HG03066 (cell line): ENCODE measurements around the gene KIAA1671.

Experiments
- ATAC-seq: cut with Tn5 transposase; IDR thresholded peaks from one replicate; pipeline ENCODE4 v1.9.1; 2021; ENCODE audit warnings: low read depth; ENCODE audit not compliant: unreplicated experiment

KIAA1671 gene

DNA sequence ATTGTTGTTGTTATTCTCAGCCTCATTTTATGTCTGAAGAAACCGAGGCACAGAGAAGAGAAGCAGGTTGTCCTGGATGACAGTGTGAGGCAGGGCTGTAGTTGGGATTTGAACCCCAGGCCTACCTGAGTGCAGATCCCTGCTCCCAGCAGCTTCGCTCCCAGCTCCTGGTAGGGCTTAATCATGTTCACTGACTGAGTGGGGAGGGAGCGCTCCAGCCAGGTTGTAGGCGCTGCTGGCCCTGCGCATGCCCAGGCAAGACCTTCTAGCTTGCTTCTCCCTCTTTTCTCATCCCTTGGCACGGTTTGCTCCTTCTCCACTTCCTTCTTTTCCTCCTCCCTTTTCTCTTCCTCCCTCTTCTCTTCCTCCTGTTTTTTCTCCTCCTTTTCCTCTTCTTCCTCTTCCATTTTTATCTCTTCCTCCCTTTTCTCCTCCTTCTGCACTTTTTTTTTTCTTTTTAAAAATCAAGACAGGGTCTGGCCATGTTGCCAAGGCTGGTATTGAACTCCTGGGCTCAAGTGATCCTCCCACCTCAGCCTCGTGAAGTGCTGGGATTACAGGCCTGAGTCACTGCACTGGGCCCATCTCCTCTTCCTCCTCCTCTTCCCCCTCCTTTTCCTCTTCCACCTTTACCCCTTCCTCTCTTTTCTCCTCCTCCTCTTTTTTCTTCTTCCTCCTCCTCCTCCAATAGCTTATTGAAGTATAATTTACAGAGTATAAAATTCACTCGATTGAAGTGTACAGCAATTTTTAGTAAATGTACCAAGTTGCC, 109.3 kb downstream of the KIAA1671 start:
- no peak for ATAC-seq

- ATAC-seq = no peak
Measured at GRCh38 chr22:25062386-25063085, 110.0 kb downstream of the KIAA1671 start.

DNA sequence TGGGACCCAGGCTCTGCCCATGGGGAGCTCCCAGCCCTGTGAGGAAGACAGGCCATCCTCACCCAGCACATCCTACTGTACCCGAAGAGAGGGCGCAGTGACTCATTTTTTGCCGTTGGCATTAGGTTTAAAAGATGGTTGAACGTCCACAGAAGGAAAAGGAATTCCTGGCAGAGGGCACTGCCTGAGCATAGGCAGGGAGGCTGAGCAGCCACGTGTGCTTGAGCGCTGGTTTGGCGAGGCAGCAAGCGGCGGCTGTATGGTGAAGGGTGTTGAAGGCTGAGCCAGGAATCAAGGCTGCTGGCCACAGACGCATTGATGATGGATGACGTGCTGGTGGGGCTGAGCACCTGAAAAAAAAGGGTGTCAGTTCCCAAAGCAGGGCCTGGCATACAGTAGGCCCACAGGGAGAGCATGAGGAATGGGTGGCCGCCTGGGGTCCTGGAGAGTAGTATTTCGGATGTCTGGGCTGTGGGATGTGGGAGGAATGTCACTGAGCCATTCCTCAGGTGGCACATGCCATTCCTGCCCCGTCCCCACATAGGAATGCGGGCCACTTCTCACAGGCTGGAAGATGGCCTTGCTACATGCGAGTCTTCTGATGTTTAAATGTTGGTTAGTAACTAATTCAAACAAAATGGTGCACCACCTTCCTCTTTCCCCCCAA, 112.5 kb downstream of the KIAA1671 start:
- no peak for ATAC-seq

- no peak for ATAC-seq
Measured at GRCh38 chr22:25066861-25067435, 114.4 kb downstream of the KIAA1671 start.

DNA sequence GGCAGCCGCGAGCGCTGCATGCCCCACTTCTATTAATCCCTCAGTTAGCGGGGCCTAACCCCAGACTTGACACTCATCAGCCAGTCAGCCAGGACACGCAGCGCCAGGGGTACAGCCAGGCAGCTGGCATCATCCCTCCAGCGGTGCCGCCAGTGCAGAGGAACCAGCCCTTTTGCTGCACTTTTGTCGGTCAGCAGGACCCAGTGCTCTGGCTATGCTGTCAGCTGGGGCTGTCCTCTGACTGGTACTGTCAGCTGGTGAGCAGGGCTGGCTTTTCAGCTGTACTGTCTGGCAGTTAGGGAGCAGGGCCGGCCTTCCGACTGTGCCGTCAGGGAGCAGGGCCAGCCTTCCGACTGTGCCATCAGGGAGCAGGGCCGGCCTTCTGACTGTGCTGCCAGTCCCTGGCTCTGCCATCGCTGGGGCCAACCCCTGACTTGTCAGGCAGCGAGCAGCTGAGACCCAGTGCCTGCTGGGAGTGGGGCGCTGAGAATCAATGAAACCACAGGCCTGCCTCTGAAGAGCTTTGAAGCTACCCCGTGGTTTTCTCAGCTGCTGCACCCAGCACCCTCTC, 115.4 kb downstream of the KIAA1671 start:
- no peak for ATAC-seq

GRCh38 chr22:25068707-25069106, 116.2 kb downstream of the KIAA1671 start:
- ATAC-seq = no peak

- no peak for ATAC-seq
Measured at GRCh38 chr22:25069426-25069757, 116.9 kb downstream of the KIAA1671 start.

DNA sequence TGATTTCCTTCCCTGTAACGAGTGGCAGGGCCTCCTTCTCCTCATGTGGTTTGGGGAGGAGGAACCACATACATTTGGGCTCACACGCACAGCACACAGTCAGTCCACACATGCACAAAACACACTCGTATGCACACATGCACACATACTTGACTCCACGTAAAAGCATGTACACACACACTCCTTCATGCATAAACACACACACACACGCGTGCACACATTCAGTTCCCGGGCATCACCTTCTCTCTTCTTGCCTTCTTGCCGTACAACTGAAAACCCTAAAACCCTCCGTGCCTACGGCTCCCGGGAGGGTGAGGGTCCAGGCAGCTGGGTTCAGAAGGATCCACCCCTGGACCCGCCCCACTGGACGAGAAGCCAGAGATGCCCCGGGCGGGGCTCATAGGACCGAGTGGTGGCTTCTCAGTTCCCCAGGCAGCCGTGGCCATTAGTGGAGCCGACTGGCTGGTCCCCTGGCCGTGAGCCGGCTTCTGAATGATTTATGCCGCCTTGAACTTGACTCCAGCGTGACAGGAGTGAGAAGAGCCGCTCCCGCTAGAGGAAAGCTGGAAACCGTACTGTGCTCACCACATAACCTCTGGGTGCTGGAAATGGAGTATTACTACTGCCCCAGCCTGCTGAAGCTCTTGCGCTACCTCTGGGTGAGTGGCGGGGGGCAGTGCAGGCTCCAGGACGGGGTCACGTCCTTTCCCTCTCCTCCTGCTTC, 117.4 kb downstream of the KIAA1671 start:
- ATAC-seq = no peak

- no peak for ATAC-seq
Measured at GRCh38 chr22:25070956-25071355, 118.4 kb downstream of the KIAA1671 start.

GRCh38 chr22:25071720-25072119, 119.2 kb downstream of the KIAA1671 start:
- ATAC-seq = no peak

DNA sequence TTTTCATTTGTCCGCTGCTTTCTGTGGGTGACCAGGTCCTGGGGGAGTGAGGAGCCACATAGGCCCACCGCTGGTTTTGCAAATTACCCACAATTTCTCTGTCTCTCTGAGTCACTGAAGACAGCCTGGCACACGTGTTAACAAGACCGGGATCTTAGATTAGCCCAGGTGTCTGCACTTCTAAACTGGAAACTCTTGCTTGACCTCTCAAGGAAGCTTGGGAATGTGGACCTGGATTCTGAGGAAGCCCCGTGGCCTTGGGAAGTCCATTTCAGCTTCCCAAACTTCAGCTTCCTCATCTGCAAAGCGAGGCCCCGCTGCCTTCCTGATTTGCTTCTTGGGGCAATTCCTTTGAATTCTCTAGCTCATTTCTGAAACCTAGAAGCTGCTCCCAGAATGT, 119.9 kb downstream of the KIAA1671 start:
- ATAC-seq = no peak

DNA sequence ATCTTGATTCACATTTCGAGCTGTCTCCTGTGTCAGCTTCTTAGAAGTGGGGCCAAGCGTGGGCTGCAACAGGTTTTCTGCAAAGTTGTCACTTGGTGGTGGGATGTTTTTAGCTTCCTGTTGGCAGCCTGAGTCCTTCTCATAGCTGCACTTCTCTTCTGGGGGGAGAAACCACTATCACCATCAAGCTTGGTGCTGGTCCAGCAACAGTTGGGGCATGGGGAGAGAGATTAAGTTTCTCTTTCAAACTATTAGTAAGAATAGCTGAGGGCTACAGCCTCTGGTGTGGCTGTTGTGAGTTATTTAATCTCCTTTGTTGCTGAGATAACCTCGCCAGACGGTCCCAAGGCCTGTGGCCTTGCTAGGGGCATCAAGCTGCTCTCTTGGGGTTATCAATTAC, 123.8 kb downstream of the KIAA1671 start:
- no peak for ATAC-seq

- ATAC-seq = no peak
Measured at GRCh38 chr22:25077056-25077455, 124.5 kb downstream of the KIAA1671 start.

GRCh38 chr22:25077964-25078363, 125.4 kb downstream of the KIAA1671 start:
- no peak for ATAC-seq

- no peak for ATAC-seq
Measured at GRCh38 chr22:25078591-25078990, 126.1 kb downstream of the KIAA1671 start.

- ATAC-seq = no peak
Measured at GRCh38 chr22:25080855-25081254, 128.3 kb downstream of the KIAA1671 start.

- no peak for ATAC-seq
Measured at GRCh38 chr22:25081409-25081824, 128.9 kb downstream of the KIAA1671 start.

GRCh38 chr22:25082096-25082495, 129.6 kb downstream of the KIAA1671 start:
- no peak for ATAC-seq

DNA sequence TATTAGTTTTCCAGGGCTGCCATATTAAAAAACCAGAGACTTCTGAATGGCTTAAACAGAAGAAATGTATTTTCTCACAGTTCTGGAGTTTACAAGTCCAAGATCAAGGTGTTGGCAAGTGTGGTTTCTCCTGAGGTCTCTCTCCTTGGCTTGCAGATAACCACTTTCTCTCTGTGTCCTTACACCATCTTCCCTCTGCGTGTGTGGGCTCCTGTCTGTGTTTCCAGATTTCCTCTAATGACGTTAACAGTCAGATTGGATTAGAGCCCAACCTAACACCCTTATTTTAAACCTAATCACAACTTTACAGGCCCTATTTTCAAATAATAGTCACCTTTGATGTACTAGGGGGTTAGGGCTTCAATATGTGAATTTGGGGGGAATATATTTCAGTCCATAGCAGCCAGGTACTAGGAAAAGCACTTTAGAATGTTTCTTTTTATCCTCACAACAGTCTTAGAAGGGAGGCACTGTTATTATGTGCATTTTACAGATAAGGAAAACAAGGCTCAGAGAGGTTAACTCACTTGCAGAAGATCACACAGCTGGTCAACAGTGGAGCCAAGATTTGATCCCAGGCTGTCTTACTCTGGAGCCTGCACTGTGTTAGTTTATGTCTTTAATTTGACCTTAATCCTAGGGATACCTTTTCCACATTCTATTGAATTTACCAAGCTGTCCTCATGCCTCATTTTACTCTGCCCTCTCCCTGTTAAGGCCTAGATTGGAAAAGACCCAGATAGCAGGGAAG, 130.7 kb downstream of the KIAA1671 start:
- ATAC-seq = no peak

GRCh38 chr22:25083807-25084200, 131.3 kb downstream of the KIAA1671 start:
- ATAC-seq = no peak
